ENCODE measurements around the gene HTR5A.

The HTR5A gene

GRCh38 chr7:155136619-155137243 lies 66.6 kb downstream of the HTR5A start:
- DNase-seq (ENCODE audit: low read depth, low spot score): no peak
- TF ChIP-seq POLR2AphosphoS5 (IDR thresholded peaks at IDR 0.05; ENCODE audit: borderline replicate concordance, low read depth, low read length) (no peak), FOXP2 (optimal IDR thresholded peaks at IDR 0.05; ENCODE audit: control extremely low read depth, extremely low read length, insufficient read depth) (no peak), EZH2 (IDR thresholded peaks at IDR 0.05) (no peak)
- no peaks in the 10 kb centered on the region for H3K9me3 ChIP-seq (ENCODE audit: low read depth, low read length)

More at GRCh38 chr7:155136619-155137243, 66.6 kb downstream of the HTR5A start:
- no peak overlapping the region for H3K27ac ChIP-seq
- H3K9ac ChIP-seq (ENCODE audit: insufficient read length): no peak overlapping the region
- no peak overlapping the region for H3K4me3 ChIP-seq
- no peaks in the 10 kb centered on the region for H3K36me3 ChIP-seq (ENCODE audit: insufficient read depth, low read length)

All from SK-N-MC (cell line).